GM12878 (cell line): ENCODE data around the gene BRAF.

ENCODE experiments used
- CREM ChIP-seq: IDR thresholded peaks from 2 replicates; pipeline ENCODE4 v1.6.1; 2014; ENCODE audit warnings: antibody characterized with exemption, low read depth
- CTCF ChIP-seq, 3 experiments: IDR thresholded peaks in 2 of 3; conservative IDR thresholded peaks in 1 of 3; 2 replicates each; pipeline ENCODE4 v1.5.1; 2011; ENCODE audit warnings: low read depth in 3 of 3, low read length in 3 of 3, mild to moderate bottlenecking in 3 of 3, control low read depth in 2 of 3, moderate library complexity in 2 of 3, inconsistent platforms in 1 of 3, mixed read lengths in 1 of 3; ENCODE audit not compliant: control insufficient read depth in 2 of 3, insufficient read depth in 1 of 3; ENCODE audit errors: extremely low read depth in 1 of 3
- EP300 ChIP-seq, 2 experiments: fragments of 150-350 bp in 1 of 2; IDR thresholded peaks; 2 replicates each; pipeline ENCODE4 v1.6.1; 2011 to 2012; ENCODE audit warnings: low read depth in 2 of 2, low read length in 2 of 2, borderline replicate concordance in 1 of 2, improper control_type of control experiment in 1 of 2, inconsistent platforms in 1 of 2; ENCODE audit not compliant: control insufficient read depth in 1 of 2
- MEF2A ChIP-seq: IDR thresholded peaks from 2 replicates; pipeline ENCODE4 v1.6.1; 2011; ENCODE audit warnings: low read depth, mild to moderate bottlenecking, low read length, moderate library complexity; ENCODE audit not compliant: insufficient read depth
- RAD21 ChIP-seq: IDR thresholded peaks from 2 replicates; pipeline ENCODE4 v1.6.1; 2011; ENCODE audit warnings: mild to moderate bottlenecking, low read depth, low read length, moderate library complexity; ENCODE audit not compliant: insufficient read depth
- RFX5 ChIP-seq: IDR thresholded peaks from 2 replicates; pipeline ENCODE4 v1.6.1; 2011; ENCODE audit warnings: low read depth, low read length, improper control_type of control experiment

DNA sequence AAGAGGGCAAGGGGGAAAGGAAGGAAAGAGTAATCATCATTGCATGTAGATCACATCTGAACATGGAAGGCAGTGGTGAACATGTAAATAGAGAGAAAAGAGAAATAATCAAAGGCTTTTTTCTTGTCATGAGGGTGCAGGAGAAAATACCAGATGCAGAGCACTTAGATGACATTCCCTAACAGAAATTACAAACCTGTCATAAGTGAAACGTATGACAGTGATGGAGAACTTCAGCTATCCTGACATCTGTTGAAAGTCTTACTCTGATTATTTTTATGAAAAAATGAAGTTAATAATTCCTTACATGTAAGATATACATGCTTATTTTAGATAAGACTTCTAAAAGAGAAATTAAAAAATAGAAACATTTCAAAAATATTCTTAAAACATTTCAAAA, 54.7 kb downstream of the BRAF start:
- TF ChIP-seq CTCF (IDR thresholded peaks at IDR 0.05 in 2 of 3, conservative IDR thresholded peaks at IDR 0.05 in 1 of 3; ENCODE audit: control insufficient read depth in 2 of 3, extremely low read depth in 1 of 3, insufficient read depth in 1 of 3, low read depth in 3 of 3, low read length in 3 of 3) = no peak
- TF ChIP-seq EP300 (IDR thresholded peaks at IDR 0.05; ENCODE audit: borderline replicate concordance in 1 of 2, control insufficient read depth in 1 of 2, low read depth in 2 of 2, low read length in 2 of 2) = no peak
- no peak for TF ChIP-seq RFX5
- TF ChIP-seq CREM = no peak
- TF ChIP-seq MEF2A = no peak
- no peak for TF ChIP-seq RAD21
